GM08714 (cell line): ENCODE results near the gene LARP6.

Source experiments
- H3K4me3 ChIP-seq: fragments of 200-500 bp; sonication (Bioruptor generic); 2 replicates; pipeline ENCODE4 v1.5.1; 2014; ENCODE audit warnings: mild to moderate bottlenecking, low read length, inconsistent platforms
- ZNF274 ChIP-seq: IDR thresholded peaks from 2 replicates; pipeline ENCODE4 v1.6.1; 2012; ENCODE audit warnings: mild to moderate bottlenecking, low read depth, low read length

The LARP6 gene

DNA sequence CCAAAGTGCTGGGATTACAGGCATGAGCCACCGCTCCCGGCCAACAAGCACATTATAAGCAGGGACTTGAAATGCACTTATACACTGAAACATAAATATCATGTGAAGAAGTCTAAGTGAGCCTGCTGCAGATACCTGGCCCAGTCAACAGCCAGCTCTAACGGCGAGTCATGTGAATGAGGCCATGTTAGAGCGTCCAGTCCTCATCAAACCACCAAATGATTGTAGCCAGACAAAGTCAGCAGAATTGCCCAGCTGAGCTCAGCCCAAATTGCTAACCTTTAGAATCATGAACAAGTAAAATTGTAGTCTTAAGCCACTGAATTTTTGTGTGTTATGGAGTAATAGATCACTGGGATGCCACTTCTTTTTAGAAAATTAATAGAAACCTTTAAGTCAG lies 52.8 kb downstream of the LARP6 start:
- no peak for TF ChIP-seq ZNF274

GRCh38 chr15:70799667-70800450 lies 54.1 kb downstream of the LARP6 start:
- no peak for TF ChIP-seq ZNF274
- H3K4me3 ChIP-seq = no peak overlapping the region

More for the DNA sequence above, 52.8 kb downstream of the LARP6 start:
- H3K4me3 ChIP-seq = no peak overlapping the region

DNA sequence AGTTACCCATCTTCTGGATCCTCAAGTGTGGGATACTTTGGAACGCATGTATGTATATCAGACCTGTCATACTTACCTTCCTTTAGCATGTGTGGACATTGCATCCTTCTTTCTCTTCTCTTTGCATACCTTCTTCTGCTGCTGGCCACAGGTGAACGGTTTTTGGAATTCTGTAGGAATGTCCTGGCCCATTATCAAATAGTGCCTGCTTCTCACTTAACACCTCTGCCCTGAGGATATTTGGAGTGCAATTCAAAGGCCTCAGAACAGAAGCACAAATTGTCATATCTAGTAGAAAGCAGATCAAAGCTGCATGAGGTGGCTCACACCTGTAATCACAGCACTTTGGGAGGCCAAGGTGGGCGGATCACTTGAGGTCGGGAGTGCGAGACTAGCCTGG lies 56.5 kb downstream of the LARP6 start:
- no peak overlapping the region for H3K4me3 ChIP-seq
- no peak for TF ChIP-seq ZNF274

DNA sequence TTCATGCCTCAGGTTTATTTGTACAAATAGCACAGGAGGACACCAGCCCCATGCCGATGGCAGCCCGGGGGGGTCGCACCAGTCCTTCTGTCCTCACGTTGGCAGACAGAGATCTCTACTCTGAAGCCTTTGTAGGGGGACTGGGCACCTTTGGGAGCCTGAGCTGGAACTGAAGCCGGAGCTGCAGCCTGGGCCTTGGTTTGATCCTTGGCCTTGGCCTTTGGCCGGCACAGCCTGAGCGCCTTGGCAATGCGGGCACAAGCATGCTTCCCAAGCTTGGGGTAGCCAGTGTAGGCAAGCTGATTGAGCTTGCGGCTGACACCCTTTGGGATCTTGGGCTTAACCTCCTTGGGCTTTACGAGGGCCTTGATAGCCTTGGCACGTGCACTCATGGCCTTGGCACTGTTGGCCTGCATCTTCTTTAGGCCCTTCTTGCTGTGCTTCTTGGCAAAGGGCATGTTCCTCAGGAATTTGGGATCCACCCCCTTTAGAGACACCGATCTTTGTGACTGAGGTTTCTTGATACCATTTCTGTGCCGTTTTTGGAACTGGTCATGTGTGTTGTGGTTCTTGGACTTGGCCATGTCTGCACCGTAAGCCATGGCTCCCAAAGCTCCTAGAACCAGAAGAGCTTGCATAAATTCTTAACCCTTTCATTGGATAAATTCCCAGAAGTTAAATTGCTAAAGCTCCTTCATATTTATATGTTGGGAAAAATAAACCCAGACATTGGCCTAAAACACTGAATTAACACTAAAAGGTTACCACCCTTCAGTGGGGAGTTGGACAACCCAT lies 57.2 kb downstream of the LARP6 start:
- H3K4me3 ChIP-seq = no peak overlapping the region
- TF ChIP-seq ZNF274 = no peak

DNA sequence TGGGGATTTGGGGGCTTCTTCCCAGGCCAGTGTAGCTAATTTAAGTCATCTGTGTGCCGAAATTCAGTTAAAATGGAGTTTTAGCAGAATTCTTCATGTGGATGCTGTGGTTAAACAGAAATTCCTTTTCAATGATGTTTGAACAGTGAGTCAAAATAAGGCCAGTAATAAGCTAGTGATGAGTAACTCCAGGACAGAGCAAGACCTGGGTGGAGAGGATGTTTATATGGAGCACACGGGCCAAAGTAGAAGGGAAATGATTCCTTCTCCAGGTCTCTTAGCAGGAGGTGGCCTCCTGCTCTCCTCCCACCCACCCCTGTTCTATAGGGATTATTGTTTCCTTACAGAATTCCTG lies 58.7 kb downstream of the LARP6 start:
- TF ChIP-seq ZNF274 = no peak
- no peak overlapping the region for H3K4me3 ChIP-seq

GRCh38 chr15:70794596-70795310 lies 59.2 kb downstream of the LARP6 start:
- no peak overlapping the region for H3K4me3 ChIP-seq
- no peak for TF ChIP-seq ZNF274

DNA sequence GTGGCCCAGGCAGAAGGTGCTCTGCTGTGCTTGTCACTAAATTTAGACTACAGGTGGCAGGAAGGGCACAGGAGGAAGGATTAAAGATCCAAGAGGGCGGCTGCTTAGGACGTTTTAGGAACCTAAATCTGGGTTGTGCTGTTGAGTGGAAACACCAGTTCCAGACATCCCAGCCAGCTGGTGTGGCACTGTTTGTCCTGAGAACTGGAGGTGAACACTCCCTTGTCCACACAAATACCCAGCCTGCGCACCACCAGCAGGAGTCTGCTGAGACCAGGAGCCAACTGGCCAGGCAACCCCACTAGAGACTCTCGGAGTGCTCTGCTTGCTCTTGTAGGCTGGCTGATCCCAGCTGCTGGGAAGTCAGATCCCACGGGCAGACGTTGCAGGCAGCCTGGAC lies 60.3 kb downstream of the LARP6 start:
- TF ChIP-seq ZNF274 = no peak
- no peak overlapping the region for H3K4me3 ChIP-seq

DNA sequence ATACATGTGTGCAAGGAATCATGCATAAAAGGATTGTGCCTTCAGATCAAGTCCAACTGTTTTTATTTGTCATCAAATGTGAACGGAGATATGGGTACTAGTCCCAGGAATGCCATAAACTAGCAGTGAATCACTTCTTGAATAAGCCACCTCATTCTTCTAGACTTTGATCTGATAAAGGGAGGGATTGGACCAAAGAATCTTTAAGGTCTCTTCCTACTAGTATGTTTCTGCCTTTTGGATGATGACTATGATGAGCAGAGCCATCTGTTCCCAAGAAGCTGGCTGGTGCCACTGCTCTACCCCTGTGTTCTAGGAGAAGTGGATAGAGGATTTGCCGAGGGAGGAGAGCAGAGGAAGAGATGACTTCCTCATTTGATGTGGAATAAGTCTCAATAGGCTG lies 61.8 kb downstream of the LARP6 start:
- H3K4me3 ChIP-seq = no peak overlapping the region
- no peak for TF ChIP-seq ZNF274

DNA sequence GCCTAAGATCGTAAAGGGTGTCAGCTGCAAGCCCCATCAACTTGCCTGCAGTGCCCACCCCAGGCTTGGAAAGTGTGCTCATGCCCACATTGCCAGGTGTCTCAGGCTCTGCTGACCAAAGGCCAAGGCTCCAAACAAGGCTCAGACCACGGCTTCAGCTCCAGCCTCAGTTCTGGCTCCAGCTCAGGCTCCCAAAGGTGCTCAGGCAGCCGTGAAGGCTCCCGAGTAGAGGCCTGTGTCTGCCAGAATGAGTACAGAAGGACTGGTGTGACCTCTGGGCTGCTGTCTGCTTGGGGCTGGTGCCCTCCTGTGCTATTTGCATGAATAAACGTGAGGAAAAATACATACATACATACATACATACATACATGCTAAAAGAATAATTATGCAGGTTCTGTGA lies 62.7 kb downstream of the LARP6 start:
- H3K4me3 ChIP-seq = no peak overlapping the region
- TF ChIP-seq ZNF274 = no peak

DNA sequence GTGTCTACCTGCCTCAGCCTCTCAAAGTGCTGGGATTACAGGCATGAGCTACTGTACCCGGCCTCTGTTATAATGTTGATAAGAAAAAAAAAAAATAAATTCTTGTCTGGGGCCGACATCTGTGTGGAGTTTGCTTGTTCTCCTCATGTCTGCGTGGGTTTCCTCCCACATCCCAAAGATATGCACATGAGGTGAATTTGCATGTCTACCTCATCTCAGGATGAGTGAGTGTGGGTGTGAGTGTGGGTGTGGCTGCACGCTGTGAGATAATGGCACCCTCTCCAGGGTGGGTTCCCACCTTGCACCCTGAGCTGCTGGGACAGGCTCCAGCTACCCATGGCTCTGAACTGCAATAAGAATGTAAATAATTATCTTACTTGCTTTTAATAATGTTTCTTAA lies 64.7 kb downstream of the LARP6 start:
- H3K4me3 ChIP-seq = no peak overlapping the region
- TF ChIP-seq ZNF274 = no peak

DNA sequence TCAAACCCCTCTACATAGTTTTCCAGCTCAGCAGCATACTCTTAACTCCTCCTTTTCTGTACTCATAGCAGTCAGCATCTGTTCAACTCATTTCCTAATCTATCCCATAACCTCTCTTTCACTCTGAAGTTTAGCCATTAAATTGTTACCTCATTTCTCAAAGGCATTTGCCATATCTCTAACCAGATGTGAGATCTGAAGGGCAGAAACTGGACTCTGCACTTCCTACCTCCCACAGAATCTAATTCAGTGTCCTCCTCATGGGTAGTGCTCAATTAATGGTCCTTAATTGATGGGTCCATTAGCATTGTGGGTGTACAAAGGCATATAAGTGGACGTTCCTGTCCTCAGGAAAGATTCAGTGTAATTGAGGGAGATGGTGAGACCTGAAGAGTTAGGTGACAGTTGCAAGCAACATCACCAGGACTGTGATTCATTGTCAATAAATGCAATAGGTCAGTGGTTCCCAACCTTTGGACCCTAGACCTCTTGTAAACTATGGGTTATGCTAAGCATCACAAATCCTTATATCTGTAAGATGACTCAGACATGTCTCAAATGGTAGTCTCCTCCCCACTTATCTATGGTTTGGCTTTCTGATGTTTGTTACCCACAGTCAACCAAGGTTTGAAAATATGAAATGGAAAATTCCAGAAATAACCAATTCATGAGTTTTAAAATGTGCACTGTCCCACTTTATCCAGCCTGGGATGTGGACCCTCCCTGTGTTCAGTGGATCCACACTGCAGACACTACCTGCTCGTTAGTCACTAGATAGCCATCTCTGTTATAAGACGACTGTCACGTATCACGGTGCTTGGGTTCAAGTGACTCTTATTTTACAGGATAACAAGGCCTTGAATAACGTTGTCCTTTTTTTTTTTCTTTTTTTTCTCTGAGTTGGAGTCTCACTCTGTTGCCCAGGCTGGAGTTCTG lies 65.6 kb downstream of the LARP6 start:
- H3K4me3 ChIP-seq = no peak overlapping the region
- TF ChIP-seq ZNF274 = no peak

GRCh38 chr15:70786996-70787395 lies 67.0 kb downstream of the LARP6 start:
- TF ChIP-seq ZNF274 = no peak
- H3K4me3 ChIP-seq = no peak overlapping the region

GRCh38 chr15:70783610-70784022 lies 70.3 kb downstream of the LARP6 start:
- TF ChIP-seq ZNF274 = no peak
- H3K4me3 ChIP-seq = no peak overlapping the region

DNA sequence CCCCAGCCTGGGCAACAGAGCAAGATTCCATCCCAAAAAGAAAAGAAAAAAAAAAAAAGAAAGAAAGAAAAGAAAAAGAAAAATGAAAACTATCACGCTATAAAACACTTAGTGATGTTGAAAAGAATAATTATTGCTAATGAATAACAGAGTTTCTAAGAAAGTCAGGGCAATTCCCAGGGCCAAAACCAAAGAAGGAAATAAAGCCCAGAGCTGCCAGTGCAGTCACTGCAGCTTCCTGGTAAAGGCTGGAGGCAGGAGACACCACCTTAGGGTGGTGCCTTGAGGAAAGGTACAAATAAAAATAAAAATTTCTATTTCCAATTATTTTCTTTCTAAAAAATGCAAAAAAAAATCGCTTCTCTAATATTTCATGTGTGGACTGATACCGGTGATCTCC lies 70.9 kb downstream of the LARP6 start:
- TF ChIP-seq ZNF274 = no peak
- no peak overlapping the region for H3K4me3 ChIP-seq
